IPS-15b (cell line): ENCODE measurements around the gene PLEKHG5.
A peak's percentile ranks its signal among the peaks of the same experiment; 100 is the strongest.

Experiments used
- H3K27me3 ChIP-seq: one replicate; pipeline ENCODE4 v1.6.1; 2013; ENCODE audit warnings: low read length; ENCODE audit not compliant: control insufficient read depth, insufficient read depth
- H3K36me3 ChIP-seq: one replicate; pipeline ENCODE4 v1.6.1; 2013; ENCODE audit warnings: low read length; ENCODE audit not compliant: control insufficient read depth, insufficient read depth
- H3K4me1 ChIP-seq: one replicate; pipeline ENCODE4 v1.6.1; 2013; ENCODE audit warnings: mild to moderate bottlenecking, low read length; ENCODE audit not compliant: control insufficient read depth, insufficient read depth
- H3K4me3 ChIP-seq: one replicate; pipeline ENCODE4 v1.5.1; 2013; ENCODE audit warnings: low read depth, low read length
- H3K9ac ChIP-seq: one replicate; pipeline ENCODE4 v1.6.1; 2013; ENCODE audit warnings: low read depth, mild to moderate bottlenecking, low read length
- H3K9me3 ChIP-seq: one replicate; pipeline ENCODE4 v1.6.1; 2013; ENCODE audit warnings: mild to moderate bottlenecking, low read length; ENCODE audit not compliant: control insufficient read depth, insufficient read depth

Gene PLEKHG5

DNA sequence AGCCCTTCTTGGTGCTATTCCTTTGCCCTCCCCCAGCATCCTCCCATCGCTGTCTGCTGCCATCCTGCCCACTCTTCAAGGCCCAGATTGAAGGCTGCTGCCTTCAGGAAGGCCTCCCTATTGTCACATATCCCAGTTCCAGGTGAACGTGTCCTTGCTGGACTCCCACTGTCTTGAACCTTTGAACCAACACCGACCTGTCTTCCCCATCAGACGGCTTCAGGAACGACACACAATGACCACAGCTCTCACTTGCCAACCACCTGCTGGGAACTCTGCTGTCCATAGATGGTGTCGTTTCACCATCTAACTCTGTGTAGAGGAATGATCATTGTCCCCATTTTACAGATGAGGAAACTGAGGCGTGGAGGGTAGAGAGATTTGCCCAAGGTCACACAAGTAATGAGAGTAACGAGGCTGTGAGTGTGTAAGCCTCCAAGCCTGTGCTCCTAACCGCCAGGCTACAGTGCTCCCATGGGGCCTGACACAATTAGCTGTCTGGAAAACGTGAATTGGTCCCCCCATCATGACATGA, 9.9 kb upstream of the PLEKHG5 start:
- Histone ChIP-seq H3K9ac (no peak overlapping the region), H3K4me1 (no peaks in the 10 kb centered on the region), H3K9me3 (no peaks in the 10 kb centered on the region), H3K4me3 (no peak overlapping the region), H3K36me3 (no peaks in the 10 kb centered on the region), H3K27me3 (peaks cover 7% of the 10 kb centered on the region)

DNA sequence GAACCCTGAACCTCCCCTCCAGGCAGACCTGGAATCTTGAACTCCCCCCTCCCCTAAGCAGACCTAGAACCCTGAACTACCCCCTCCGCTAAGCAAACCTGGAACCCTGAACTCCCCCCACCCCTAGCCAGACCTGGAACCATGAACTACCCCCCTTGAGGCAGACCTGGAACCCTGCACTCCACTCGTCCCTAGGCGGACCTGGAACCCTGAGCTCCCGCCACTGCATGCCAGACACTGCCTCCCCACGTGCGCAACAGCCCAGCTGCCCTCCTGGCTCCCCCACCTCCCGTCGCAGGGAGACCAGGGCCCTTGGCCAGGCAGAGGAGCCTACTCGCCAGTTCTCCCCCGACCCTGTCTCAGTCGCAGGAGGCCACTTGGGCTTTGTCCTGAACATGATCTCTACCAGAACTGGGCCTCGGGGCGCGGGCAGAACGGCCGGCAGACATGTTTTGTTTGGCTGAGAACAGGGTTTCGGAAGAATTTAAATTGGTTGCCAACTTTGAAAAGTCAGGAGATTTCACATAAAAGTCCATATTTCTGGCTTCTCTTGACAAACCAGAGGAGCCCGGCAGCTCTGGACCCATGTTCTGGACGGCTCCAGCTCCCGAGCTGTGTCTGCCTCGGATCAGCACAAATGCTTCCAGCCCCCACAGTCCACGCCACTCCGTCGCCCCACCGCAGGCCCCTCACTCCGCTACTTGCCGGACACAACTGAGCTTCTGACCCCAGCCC, 9.2 kb upstream of the PLEKHG5 start:
- Histone ChIP-seq H3K9ac (no peak overlapping the region), H3K4me3 (no peak overlapping the region), H3K27me3 (peaks cover 12% of the 10 kb centered on the region), H3K4me1 (peaks cover 4% of the 10 kb centered on the region), H3K9me3 (no peaks in the 10 kb centered on the region), H3K36me3 (no peaks in the 10 kb centered on the region)

DNA sequence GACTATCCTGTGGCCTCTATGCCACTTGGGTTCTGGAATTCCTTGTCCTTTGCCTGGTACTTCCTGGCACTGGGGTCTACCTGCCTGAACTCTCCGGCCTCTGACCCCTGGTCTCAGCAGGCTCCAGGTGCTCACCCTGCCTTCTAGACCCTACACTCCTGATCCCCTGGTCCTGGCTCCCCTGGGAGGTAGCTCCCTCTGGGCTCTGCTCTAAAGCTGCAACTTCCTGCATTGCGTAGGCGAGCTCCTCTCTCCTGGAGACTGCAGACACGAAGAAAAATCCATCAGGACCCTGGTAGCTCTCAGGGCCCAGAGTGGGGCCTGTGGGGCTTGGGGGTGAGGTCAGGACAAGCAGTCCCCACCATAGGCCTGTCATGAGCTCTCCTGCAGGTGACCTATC, 7.8 kb upstream of the PLEKHG5 start:
- Histone ChIP-seq H3K4me1 (peaks cover 7% of the 10 kb centered on the region), H3K9me3 (no peaks in the 10 kb centered on the region), H3K36me3 (no peaks in the 10 kb centered on the region), H3K4me3 (no peak overlapping the region), H3K9ac (no peak overlapping the region), H3K27me3 (peaks cover 14% of the 10 kb centered on the region)

GRCh38 chr1:6498576-6499111, 7.2 kb upstream of the PLEKHG5 start:
- Histone ChIP-seq H3K9ac (no peak overlapping the region), H3K36me3 (no peaks in the 10 kb centered on the region), H3K27me3 (peaks cover 14% of the 10 kb centered on the region), H3K4me3 (no peak overlapping the region), H3K9me3 (no peaks in the 10 kb centered on the region), H3K4me1 (peaks cover 7% of the 10 kb centered on the region)

GRCh38 chr1:6497867-6498575, 6.6 kb upstream of the PLEKHG5 start:
- H3K4me1 ChIP-seq, result peaks cover 7% of the 10 kb centered on the region

GRCh38 chr1:6497215-6497866, 5.9 kb upstream of the PLEKHG5 start:
- Histone ChIP-seq H3K9ac (no peak overlapping the region), H3K9me3 (no peaks in the 10 kb centered on the region)

More at GRCh38 chr1:6497867-6498575, 6.6 kb upstream of the PLEKHG5 start:
- peaks cover 14% of the 10 kb centered on the region for H3K27me3 ChIP-seq
- no peaks in the 10 kb centered on the region for H3K9me3 ChIP-seq
- no peak overlapping the region for H3K9ac ChIP-seq
- no peaks in the 10 kb centered on the region for H3K36me3 ChIP-seq
- peak overlapping the region; percentile 55 for H3K4me3 ChIP-seq

DNA sequence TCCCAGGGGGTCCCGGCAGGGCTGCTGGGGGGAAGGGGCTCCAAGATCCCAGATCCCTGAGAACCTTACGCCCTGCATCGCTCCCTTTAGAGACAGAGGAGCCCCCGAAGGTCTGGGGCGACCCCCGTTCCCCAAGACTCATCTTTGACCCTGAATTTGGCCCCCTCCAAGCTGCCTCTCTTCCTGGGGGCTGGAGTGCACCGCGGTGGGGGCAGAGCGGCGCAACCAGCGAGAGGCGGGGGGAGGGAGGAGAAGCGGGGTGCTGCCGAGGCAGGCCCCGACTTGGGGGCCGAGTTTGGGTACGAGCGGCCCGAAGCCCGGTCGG, 5.4 kb upstream of the PLEKHG5 start:
- Histone ChIP-seq H3K36me3 (no peaks in the 10 kb centered on the region), H3K4me3 (peak overlapping the region; percentile 58), H3K27me3 (peaks cover 14% of the 10 kb centered on the region), H3K9me3 (no peaks in the 10 kb centered on the region), H3K9ac (no peak overlapping the region), H3K4me1 (peaks cover 7% of the 10 kb centered on the region)

More at GRCh38 chr1:6497215-6497866, 5.9 kb upstream of the PLEKHG5 start:
- no peaks in the 10 kb centered on the region for H3K36me3 ChIP-seq
- H3K4me3 ChIP-seq, result peak overlapping the region; percentile 58
- H3K4me1 ChIP-seq, result peaks cover 7% of the 10 kb centered on the region
- H3K27me3 ChIP-seq, result peaks cover 14% of the 10 kb centered on the region

DNA sequence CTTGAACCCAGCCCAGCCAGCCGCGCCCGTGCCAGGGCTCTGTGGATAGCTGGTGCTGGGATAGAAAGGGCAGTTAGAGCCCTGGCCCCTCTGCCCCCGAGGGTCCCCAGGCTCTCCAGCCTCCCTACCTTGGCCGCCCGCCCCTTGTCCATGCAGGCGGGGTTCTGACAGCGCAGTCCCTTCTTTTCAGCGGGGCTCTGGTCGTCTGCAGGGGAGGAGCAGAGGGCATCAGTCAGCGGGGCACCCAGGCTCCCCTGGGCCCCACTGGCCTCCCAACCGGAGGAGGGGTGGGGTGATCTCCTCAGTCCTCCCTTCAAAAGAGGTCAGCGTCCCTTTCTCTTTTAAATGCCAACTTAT, 4.9 kb upstream of the PLEKHG5 start:
- Histone ChIP-seq H3K9ac (no peak overlapping the region), H3K4me1 (peaks cover 12% of the 10 kb centered on the region), H3K9me3 (no peaks in the 10 kb centered on the region), H3K4me3 (peak overlapping the region; percentile 58), H3K36me3 (no peaks in the 10 kb centered on the region), H3K27me3 (peaks cover 14% of the 10 kb centered on the region)

- Histone ChIP-seq H3K9me3 (no peaks in the 10 kb centered on the region), H3K4me1 (peaks cover 12% of the 10 kb centered on the region), H3K4me3 (peak overlapping the region; percentile 58), H3K36me3 (no peaks in the 10 kb centered on the region), H3K9ac (no peak overlapping the region), H3K27me3 (peaks cover 14% of the 10 kb centered on the region)
Observed at GRCh38 chr1:6495540-6496364, 4.3 kb upstream of the PLEKHG5 start.

GRCh38 chr1:6495041-6495441, 3.6 kb upstream of the PLEKHG5 start:
- no peaks in the 10 kb centered on the region for H3K9me3 ChIP-seq
- H3K4me1 ChIP-seq, result peaks cover 12% of the 10 kb centered on the region
- peaks cover 14% of the 10 kb centered on the region for H3K27me3 ChIP-seq
- H3K36me3 ChIP-seq, result no peaks in the 10 kb centered on the region
- no peak overlapping the region for H3K9ac ChIP-seq
- H3K4me3 ChIP-seq, result no peak overlapping the region

- peaks cover 14% of the 10 kb centered on the region for H3K27me3 ChIP-seq
- H3K9ac ChIP-seq, result no peak overlapping the region
- H3K9me3 ChIP-seq, result no peaks in the 10 kb centered on the region
- no peak overlapping the region for H3K4me3 ChIP-seq
- H3K4me1 ChIP-seq, result peaks cover 12% of the 10 kb centered on the region
- H3K36me3 ChIP-seq, result no peaks in the 10 kb centered on the region
Observed at GRCh38 chr1:6494627-6495026, 3.2 kb upstream of the PLEKHG5 start.
